NB4 (cell line): ENCODE data around the gene CALHM2.

Source experiments
- DNase-seq: peaks from one replicate; pipeline ENCODE4 v3.0.0; 2010; ENCODE audit warnings: low read depth
- H3K4me3 ChIP-seq: one replicate; pipeline ENCODE4 v1.5.1; 2011; ENCODE audit warnings: mild to moderate bottlenecking, low read depth, low read length, moderate library complexity
- CTCF ChIP-seq: IDR thresholded peaks from one replicate; pipeline ENCODE4 v1.5.1; 2012; ENCODE audit warnings: low read depth, low read length
- MAX ChIP-seq: IDR thresholded peaks from 2 replicates; pipeline ENCODE4 v1.6.1; 2011; ENCODE audit warnings: low read depth, low read length
- MYC ChIP-seq: IDR thresholded peaks from 2 replicates; pipeline ENCODE4 v1.6.1; 2011; ENCODE audit warnings: low read depth, low read length
- POLR2A ChIP-seq: IDR thresholded peaks from 2 replicates; pipeline ENCODE4 v1.6.1; 2011; ENCODE audit warnings: mild to moderate bottlenecking; ENCODE audit not compliant: insufficient read length; ENCODE audit errors: extremely low read depth

Gene CALHM2

GRCh38 chr10:103497161-103497915 lies 45.2 kb upstream of the CALHM2 start:
- no peak for DNase-seq
- no peak for TF ChIP-seq CTCF
- no peak overlapping the region for H3K4me3 ChIP-seq

- no peak overlapping the region for H3K4me3 ChIP-seq
- TF ChIP-seq MYC (no peak), MAX (no peak), CTCF (no peak), POLR2A (no peak)
- DNase-seq = no peak
Measured at GRCh38 chr10:103495321-103495720, 43.2 kb upstream of the CALHM2 start.

- DNase-seq = no peak
- TF ChIP-seq MAX = no peak
- H3K4me3 ChIP-seq = no peak overlapping the region
Measured at GRCh38 chr10:103493916-103494877, 42.0 kb upstream of the CALHM2 start.

- TF ChIP-seq MAX (no peak), CTCF (no peak), MYC (no peak), POLR2A (no peak)
- no peak within 1 kb of the TSS for H3K4me3 ChIP-seq
- DNase-seq = no peak
Measured at GRCh38 chr10:103493362-103493915, 41.3 kb upstream of the CALHM2 start, which contains the start of gene NEURL1. NEURL1 (plus strand) TSS chr10:103493705; CDS start chr10:103494388, 683 bp downstream.

GRCh38 chr10:103492655-103493261 lies 40.6 kb upstream of the CALHM2 start:
- DNase-seq = no peak
- TF ChIP-seq MAX (no peak), MYC (no peak), POLR2A (no peak), CTCF (no peak)
- no peak overlapping the region for H3K4me3 ChIP-seq

- no peak for DNase-seq
- H3K4me3 ChIP-seq = no peak overlapping the region
- TF ChIP-seq MAX (no peak), MYC (no peak), POLR2A (no peak), CTCF (no peak)
Measured at GRCh38 chr10:103491729-103492364, 39.7 kb upstream of the CALHM2 start.
